Kidney (tissue), 14 donors: Measurements from ENCODE around the gene BRCC3. TPM values are rescaled to one million over a fixed set of nuclear protein-coding genes. Genes with fewer than 3 reads are reported as not detected.
A peak's percentile ranks its signal among the peaks of the same experiment; 100 is the strongest.

Experiments used
- DNase-seq, 5 donors: peaks; one replicate each; pipeline ENCODE4 v3.0.0-alpha.2; 2013 to 2020
- FAIRE-seq: peaks from 2 replicates; lab custom pipeline; 2012; peaks lifted over from hg19 to GRCh38; lab: Jason Lieb, UNC
- H3K27ac ChIP-seq, 2 donors: one replicate each; pipeline ENCODE4 v1.7.0; 2013; ENCODE audit warnings: low read depth in 2 of 2, low read length in 2 of 2, inconsistent platforms in 1 of 2
- H3K27me3 ChIP-seq: one replicate; pipeline ENCODE4 v1.7.1; 2013; ENCODE audit warnings: low read length, inconsistent platforms; ENCODE audit not compliant: control insufficient read depth, insufficient read depth
- H3K36me3 ChIP-seq, 3 donors: one replicate each; pipeline versions ENCODE4 v1.7.0 to v1.7.1; 2013; ENCODE audit warnings: low read length in 3 of 3, control low read depth in 1 of 3, inconsistent platforms in 1 of 3; ENCODE audit not compliant: insufficient read depth in 3 of 3, control insufficient read depth in 2 of 3
- H3K4me1 ChIP-seq, 3 donors: one replicate each; pipeline versions ENCODE4 v1.7.0 to v1.7.1; 2013; ENCODE audit warnings: low read length in 3 of 3, inconsistent platforms in 1 of 3, low read depth in 1 of 3; ENCODE audit not compliant: control insufficient read depth in 2 of 3, insufficient read depth in 2 of 3
- H3K4me3 ChIP-seq, 3 donors: one replicate each; pipeline versions ENCODE4 v1.7.0 to v1.8.1; 2013; ENCODE audit warnings: low read length in 3 of 3, control low read depth in 1 of 3, inconsistent platforms in 1 of 3
- H3K9ac ChIP-seq, 3 donors: one replicate each; pipeline versions ENCODE4 v1.7.0 to v1.7.1; 2013; ENCODE audit warnings: low read length in 3 of 3, control low read depth in 1 of 3, inconsistent platforms in 1 of 3
- H3K9me3 ChIP-seq, 3 donors: one replicate each; pipeline versions ENCODE4 v1.7.0 to v1.7.1; 2013; ENCODE audit warnings: low read length in 3 of 3, control low read depth in 1 of 3, inconsistent platforms in 1 of 3; ENCODE audit not compliant: control insufficient read depth in 2 of 3, insufficient read depth in 1 of 3
- CTCF ChIP-seq: IDR thresholded peaks from 3 replicates; pipeline ENCODE4 v1.5.1; 2012; ENCODE audit warnings: mild to moderate bottlenecking, moderate library complexity, borderline replicate concordance; ENCODE audit not compliant: insufficient read depth; ENCODE audit errors: extremely low read depth
- intact Hi-C: fragments of 100-400 bp; cut with DNase I; formaldehyde crosslinking; loops from one replicate; pipeline ENCODE4 v1.11.1; 2022
- polyA plus RNA-seq: library from polyadenylated mRNA; stranded (reverse); fragments of 350-450 nt; fragmentation: Illumina TruSeq; extraction: RNeasy Lipid Tissue Mini Kit (QIAGEN cat#74804); gene quantifications from one replicate; pipeline ENCODE4 v1.2.3, GENCODE V29; 2014; ENCODE audit warnings: low read depth, low replicate concordance; ENCODE audit not compliant: insufficient read depth
- total RNA-seq: library from RNA; stranded (reverse); fragmentation: NEBNext Ultra II Directional; extraction: Animal tissue kit (Norgen Biotek cat#: 25700); gene quantifications from one replicate; pipeline ENCODE4 v1.2.1, GENCODE V29; 2021
- donor health status: control.
- donor health status: control.
- donor health status: control.
- donor health status: control.
- donor health status: control.
- donor health status: DM: yes; HTN: yes; CAD: no.
- donor health status: Normal renal cell carcinoma (clear cell type).

Gene BRCC3
- total and polyA plus RNA-seq, 2 donors from 2014 or later, result 14.4 to 23.0 TPM

- peak in 2 of 5 donors; percentile 43 to 62 for DNase-seq
- H3K36me3 ChIP-seq, result no peaks in the 10 kb centered on the region
- peaks cover 0 to 2% (median 0%) of the 10 kb centered on the region in 3 donors for H3K4me1 ChIP-seq
- peak overlapping the region; percentile 94 for H3K27ac ChIP-seq
- intact Hi-C loops, result no loop called here
- FAIRE-seq, result peak; percentile 15
- H3K27me3 ChIP-seq, result no peaks in the 10 kb centered on the region
- H3K4me3 ChIP-seq, result peak overlapping the region; percentile 92 to 98 (median 94)
- no peak for TF ChIP-seq CTCF
- H3K9ac ChIP-seq, result peak overlapping the region; percentile 86 to 96 (median 95)
- H3K9me3 ChIP-seq, result no peaks in the 10 kb centered on the region
Observed at GRCh38 chrX:155027509-155028066, 43.7 kb upstream of the BRCC3 start.

- peaks cover 0 to 2% (median 0%) of the 10 kb centered on the region in 3 donors for H3K4me1 ChIP-seq
- DNase-seq (no peak), FAIRE-seq (no peak)
Observed at GRCh38 chrX:155028129-155028528, 43.2 kb upstream of the BRCC3 start.

GRCh38 chrX:155028877-155029291 is 42.4 kb upstream of the BRCC3 start:
- no peak for TF ChIP-seq CTCF
- Histone ChIP-seq H3K27me3 (no peaks in the 10 kb centered on the region), H3K9me3 (no peaks in the 10 kb centered on the region), H3K4me3 (no peak overlapping the region), H3K4me1 (peaks cover 0 to 2% (median 0%) of the 10 kb centered on the region in 3 donors), H3K27ac (no peak overlapping the region), H3K9ac (peak overlapping the region in 1 of 3 donors; percentile 12), H3K36me3 (peaks cover 0 to 5% (median 0%) of the 10 kb centered on the region in 3 donors)
- no peak for FAIRE-seq
- no peak for DNase-seq
- intact Hi-C loops, result no loop called here

More at GRCh38 chrX:155028129-155028528, 43.2 kb upstream of the BRCC3 start:
- H3K36me3 ChIP-seq, result no peaks in the 10 kb centered on the region
- H3K27ac ChIP-seq, result peak overlapping the region; percentile 94
- no peaks in the 10 kb centered on the region for H3K27me3 ChIP-seq
- peak overlapping the region in 2 of 3 donors; percentile 24 to 96 for H3K9ac ChIP-seq
- H3K9me3 ChIP-seq, result no peaks in the 10 kb centered on the region
- TF ChIP-seq CTCF, result no peak
- peak overlapping the region in 2 of 3 donors; percentile 92 to 98 for H3K4me3 ChIP-seq
- intact Hi-C loops, result no loop called here

GRCh38 chrX:155031657-155032056 is 39.7 kb upstream of the BRCC3 start:
- H3K27ac ChIP-seq, result no peak overlapping the region
- H3K27me3 ChIP-seq, result no peaks in the 10 kb centered on the region
- H3K4me3 ChIP-seq, result no peak overlapping the region
- intact Hi-C loops, result no loop called here
- FAIRE-seq, result no peak
- no peak for DNase-seq
- H3K9me3 ChIP-seq, result no peaks in the 10 kb centered on the region
- H3K4me1 ChIP-seq, result peaks cover 0 to 2% (median 0%) of the 10 kb centered on the region in 3 donors
- no peak overlapping the region for H3K9ac ChIP-seq
- H3K36me3 ChIP-seq, result peaks cover 0 to 5% (median 0%) of the 10 kb centered on the region in 3 donors
- TF ChIP-seq CTCF, result no peak
